Measurements from ENCODE around the gene PTPRM.

DNA sequence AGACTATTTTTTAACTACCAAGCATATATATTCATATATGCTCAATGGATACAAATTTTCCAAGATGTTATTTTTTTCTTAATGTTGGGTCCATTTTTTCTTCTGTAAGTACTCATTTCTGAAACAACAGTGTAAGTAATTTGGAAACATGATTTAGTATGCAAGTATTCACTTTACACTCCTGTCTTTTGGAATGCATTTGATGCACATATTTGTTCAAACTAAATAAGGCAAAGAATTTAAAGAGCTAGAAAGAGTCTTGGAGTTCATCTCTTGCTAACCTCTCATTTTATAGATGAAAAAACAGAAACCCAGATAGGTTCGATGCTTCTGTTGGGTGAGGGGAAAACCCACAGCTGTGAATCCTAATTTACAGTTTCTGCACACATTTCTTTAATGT is 602.6 kb downstream of the PTPRM start:
- no peak for TF ChIP-seq CTCF (conservative IDR thresholded peaks at IDR 0.05; ENCODE audit: low read length)
- no peak for TF ChIP-seq EZH2phosphoT487 (IDR thresholded peaks at IDR 0.05; ENCODE audit: borderline replicate concordance)

All from Loucy (cell line).